Cerebellar nuclear complex (tissue), 1 donor: ENCODE results near the gene GSK3A.

Source experiments
- DNase-seq, 2 experiments: peaks; one replicate each; lab custom pipeline; 2025; lab: John Stamatoyannopoulos, UW

GSK3A gene

DNA sequence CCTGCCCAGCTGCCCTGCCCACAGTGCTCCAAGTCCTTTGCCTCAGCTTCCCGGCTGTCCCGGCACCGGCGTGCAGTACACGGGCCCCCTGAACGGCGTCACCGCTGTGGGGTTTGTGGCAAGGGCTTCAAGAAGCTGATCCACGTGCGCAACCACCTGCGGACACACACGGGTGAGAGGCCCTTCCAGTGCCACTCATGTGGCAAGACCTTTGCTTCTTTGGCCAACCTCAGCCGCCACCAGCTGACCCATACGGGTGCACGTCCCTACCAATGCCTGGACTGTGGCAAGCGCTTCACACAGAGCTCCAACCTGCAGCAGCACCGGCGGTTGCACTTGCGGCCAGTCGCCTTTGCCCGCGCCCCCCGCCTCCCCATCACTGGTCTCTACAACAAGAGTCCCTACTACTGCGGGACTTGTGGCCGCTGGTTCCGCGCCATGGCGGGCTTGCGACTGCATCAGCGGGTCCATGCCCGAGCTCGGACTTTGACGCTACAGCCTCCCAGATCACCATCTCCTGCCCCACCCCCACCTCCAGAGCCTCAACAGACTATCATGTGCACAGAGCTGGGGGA is 16.6 kb downstream of the GSK3A start:
- no peak for DNase-seq

DNA sequence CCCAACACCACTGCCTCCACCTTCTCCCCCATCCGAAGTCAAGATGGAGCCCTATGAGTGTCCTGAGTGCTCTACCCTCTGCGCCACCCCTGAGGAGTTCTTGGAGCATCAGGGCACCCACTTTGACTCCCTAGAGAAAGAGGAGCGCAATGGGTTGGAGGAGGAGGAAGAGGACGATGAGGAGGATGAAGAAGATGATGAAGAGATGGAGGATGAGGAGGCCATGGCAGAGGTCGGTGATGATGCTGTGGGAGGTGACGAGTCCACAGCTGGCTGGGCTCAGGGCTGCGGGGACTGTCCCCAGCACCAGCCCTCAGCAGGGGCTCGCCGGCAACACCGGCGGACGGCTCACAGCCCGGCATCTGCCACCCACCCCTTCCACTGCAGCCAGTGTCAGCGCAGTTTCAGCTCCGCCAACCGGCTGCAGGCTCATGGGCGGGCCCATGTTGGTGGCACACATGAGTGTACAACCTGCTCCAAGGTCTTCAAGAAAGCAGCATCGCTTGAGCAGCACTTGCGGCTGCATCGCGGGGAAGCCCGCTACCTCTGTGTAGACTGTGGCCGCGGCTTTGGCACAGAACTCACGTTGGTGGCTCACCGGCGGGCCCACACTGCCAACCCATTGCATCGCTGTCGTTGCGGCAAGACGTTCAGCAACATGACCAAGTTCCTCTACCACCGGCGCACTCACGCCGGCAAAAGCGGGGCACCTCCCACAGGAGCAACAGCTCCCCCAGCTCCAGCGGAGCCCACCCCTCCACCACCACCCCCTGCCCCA is 17.3 kb downstream of the GSK3A start:
- no peak for DNase-seq

DNA sequence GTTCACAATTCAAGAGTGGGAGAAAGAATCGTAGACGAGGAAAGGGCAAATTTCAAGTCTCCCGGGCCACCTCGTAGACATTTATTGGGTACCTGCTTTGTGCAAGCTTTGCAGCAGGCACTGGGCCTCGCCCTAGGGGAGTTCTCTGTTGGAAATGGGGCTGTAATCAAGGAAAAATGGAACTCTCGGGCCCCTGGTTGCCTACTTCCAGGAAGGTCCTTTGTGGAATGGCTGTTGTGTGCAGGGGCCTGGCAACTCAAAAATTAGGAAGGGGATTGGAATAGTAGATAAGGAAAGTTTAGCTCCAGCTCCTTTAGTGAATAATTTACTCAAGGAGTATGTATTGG is 21.7 kb downstream of the GSK3A start:
- no peak for DNase-seq

DNA sequence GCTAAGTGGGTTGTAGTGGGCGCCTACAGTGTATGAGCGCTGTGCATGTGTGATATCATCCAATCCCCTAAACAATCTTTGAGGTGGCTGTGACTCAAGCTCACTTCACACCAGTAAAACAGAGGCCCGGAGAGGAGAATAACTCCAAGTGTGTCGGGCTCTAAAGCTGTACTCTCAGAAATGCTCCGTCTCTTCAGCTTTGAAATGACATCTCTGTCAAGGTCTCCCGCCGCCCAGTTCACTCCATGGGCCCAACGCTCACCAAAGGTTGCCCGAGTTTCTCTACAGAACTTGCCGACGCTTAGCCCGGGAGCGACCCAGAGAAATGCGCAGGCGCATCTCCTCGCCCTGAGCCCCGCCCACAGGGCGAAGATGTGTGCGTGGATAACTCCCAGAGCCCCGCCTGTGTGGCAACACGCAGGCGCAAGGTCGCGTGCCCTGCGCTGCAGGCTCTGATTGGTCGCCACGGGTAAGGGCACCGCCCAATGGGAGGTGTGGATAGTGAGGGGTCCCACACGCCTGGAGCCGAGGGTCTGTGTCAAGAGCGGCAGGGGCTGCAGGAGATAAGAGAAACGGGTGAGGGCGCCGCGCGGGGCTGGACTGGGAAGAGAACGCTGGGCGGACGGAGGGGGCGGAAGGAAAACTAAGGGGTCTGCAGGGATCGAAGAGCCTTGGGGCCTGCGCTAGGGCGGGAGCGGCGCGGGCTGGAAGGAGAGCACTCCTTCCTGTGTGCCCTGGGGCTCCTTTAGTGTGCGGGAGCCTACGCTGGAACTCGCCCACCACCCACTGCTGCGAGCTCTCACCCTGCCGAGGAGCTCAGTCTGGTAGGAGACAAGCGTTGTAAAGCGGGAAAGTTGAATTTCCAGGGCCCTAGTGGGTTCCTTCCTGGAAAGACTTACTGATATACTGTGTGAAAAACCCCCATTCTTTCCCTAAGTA is 22.3 kb downstream of the GSK3A start, which contains the start of gene ZNF526:
TSS of gene ZNF526 (plus strand) at position 501 of the 939 bp plus-strand sequence. CDS start 4,092 bp downstream, outside the sequence.
- peak; percentile 87 to 97 for DNase-seq

DNA sequence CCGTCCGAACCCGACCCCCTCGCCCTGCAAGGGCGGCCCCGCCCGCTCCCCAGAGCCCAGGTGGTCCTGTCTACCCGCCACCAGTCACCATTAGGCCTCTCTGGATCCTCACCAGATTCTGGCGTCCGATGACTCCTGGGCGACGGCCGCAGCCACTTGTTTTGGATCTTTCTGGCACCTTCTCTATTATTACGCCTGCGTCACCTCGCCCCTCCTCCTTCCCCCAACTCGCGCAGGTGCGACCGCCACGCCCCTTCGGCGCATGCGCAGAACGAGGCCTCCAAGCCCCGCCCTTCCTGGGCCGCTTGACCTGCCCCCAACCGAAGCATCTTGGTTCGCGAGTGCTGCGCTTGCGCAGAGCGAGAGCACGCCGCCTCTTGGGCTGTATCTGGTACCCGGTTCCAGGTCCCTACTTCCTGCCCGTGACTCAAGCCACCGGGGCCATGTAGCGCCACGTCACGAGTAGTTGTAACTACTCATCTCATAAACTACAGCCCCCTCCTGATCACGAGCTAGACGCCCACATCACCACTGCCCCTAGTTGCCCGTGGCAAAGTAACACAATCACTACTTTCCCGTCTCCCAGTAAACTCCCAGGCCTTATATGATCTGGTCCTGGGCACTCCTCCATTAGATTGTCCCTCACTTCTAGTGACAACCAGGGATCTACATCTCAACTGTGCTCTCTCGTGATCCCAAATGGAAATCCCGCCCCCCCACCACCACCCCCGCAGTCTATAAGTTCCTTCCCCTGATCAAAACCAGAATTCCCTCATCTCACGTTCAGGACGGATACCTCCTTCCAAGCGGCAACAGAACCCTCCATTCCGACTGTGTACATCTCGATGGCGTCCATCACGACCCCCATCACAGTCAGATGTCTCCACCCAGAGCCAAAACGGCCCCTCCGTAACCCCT is 24.6 kb downstream of the GSK3A start, which contains the start of gene DEDD2:
TSS of gene DEDD2 (minus strand) at position 158 of the 918 bp plus-strand sequence. CDS start 670 bp downstream, outside the sequence.
- DNase-seq, result peak; percentile 78 to 93

DNA sequence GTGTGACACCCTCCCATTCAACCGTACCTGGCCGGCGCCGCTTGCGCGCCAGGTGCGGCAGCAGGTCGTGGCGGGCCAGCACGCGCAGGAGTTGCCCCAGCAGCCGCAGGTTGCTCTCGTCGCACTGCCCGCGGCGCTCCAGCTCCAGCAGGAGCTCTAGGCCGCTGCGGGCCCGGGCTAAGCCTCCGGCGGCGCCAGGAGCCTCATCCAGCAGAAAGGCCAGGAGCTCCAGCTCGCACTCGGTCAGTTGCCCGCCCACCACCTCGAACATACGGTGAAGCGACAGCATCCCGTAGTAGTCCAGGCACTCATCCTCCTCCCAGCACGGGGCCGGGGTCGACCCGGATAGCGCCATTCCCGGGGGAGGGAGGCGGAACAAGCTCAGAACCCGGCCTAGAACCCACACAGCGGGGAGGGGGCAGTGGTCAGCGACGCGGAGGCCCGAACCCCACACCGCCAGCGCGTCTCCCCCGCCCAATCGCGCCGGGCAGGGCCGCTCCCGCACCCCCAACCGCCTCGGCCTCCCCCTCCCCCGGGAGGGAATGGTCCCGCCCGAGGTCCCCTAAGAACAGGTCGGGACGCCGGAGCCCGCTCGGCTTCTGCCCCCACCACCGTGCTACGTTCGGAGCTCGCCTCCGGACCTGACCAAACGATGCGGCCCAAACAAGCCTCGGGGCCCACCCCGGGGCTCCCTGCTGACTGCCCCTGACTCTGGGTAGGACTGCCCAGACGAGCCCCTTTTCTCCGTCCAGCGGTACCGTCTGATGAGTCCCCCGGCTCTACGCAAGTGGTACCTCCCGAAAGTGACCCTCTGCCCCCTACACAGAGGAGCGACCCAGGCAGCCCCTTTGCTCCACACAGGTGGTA is 25.5 kb downstream of the GSK3A start:
- no peak for DNase-seq

DNA sequence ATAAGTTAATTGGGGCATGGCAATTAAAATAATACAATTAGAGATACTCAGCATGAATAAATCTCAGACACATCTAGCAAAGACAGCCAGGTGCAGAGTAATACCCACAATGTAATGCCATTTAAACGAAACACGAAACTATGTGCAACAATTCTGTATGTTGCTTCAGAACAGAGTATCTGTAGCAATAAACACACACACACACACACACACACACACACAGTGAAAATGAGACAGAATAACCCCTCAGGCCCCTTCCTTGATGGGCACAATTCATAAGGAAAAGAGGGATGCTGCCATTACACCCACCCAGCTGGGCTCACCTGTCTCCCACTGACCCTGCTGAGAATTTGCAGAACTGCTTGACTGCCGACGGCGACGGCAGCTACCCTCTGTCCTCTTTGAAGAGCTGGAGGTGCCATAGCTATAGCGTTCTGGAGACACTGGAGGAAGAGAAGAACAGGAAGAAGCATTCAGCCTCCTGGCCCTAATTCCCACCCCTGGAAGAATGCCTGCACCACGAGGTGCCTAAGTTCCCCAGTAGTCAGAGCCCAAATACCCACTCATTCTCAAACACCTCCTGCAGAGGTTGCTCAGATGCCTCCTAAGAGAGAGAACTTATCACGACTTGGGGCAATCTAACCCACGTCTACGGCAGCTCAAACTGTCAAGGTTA is 27.5 kb downstream of the GSK3A start:
- DNase-seq, result no peak

DNA sequence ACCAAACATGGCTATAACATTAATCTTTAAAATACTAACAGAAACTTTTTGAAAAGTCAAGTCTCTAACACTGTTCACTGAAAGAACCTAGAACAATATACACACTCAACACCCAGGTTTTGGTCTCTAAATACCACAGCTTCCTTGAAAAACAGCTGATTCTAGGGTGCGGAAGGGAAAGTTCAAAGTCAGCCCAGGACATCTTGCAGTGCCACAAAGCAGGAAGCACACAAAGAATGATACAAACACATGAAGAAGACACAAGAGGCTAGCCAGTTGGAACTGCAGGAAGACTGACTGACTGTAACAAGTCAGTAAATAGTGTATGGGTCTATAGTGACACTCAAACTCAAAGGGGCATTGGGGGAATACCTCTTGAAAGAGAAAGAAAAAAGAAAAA is 29.5 kb downstream of the GSK3A start:
- DNase-seq, result no peak

DNA sequence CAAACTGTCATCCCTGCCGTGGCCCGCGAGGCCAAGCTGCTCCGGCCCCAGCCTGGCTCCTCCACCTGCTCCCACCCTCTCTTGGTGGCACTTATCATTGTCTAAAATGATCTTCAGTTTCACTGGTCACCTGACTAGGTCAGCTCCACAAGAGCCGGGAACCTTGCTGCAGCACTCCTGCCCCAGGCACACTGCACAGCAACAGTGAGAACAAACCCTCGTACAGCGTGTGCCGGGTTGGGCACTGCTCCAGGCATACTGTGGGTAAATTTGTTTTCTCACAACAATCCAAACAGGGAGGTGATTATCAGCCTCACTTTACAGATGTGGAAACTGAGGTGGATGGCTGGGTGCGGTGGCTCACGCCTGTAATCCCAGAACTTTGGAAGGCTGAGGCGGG is 33.8 kb downstream of the GSK3A start:
- DNase-seq, result no peak

DNA sequence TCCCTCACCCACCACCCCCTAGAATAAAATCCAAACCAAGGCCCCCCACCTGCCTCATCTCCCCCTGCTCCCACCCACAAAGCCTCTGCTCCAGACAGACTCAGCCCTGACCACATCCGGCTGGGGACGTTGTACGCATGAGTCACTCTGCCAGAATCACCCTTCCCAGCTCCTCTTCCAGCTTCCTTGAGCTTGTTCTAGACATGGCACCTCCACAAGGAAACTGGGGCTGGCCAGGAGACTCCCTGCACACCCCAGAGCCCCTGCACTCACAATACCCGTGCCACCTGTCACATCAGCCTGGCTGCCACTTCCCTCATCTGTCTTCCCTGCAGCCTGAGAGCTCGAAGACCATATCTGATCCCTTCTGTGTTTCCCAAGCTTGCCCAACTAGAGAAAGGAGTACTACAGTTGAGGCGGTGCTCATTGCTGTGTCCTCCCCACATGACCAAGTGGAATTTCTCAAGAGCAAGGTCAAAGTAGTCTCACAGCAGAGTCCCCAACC is 34.6 kb downstream of the GSK3A start:
- DNase-seq, result no peak

DNA sequence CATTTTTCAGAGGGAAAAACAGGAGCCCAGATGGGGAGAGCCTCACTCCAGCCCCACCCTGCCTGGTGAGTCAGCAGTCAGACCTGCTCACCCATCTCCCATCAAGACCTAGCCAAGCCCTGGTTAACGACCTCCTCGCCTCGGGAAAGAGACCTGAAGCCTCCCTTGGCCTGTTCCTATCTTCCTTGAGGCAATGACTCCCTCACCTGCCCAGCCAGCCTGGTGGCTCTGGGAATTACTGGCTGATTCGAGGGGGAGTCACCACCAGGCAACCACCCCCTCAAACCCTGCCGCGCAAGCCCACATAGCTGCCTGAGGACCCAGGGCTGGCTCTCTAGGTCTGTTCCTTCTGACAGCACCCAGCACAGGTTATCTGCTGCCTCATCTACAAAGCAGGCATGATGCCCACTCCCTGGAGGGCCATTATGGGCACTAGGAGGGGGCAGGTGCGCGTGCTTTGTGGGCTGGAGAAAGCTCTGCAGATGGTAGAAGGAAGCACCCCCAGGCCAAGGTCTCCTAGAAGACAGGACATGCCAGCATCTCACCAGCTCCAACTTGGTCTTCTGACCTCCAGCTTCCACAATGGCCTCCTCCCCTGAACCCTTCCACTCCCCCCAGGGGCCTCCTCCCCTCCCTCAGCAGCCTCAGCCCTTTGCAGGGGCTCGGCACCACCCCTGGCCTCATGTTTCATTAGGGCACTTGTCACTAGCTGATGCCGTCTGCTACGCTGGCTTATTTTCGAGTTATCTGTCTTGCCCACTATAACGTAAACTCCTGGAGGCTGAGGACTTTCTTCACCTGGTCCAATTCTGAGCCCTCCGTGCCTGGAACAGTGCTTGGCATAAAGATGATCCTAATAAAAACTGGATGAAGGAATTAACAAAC is 35.3 kb downstream of the GSK3A start:
- DNase-seq, result no peak

DNA sequence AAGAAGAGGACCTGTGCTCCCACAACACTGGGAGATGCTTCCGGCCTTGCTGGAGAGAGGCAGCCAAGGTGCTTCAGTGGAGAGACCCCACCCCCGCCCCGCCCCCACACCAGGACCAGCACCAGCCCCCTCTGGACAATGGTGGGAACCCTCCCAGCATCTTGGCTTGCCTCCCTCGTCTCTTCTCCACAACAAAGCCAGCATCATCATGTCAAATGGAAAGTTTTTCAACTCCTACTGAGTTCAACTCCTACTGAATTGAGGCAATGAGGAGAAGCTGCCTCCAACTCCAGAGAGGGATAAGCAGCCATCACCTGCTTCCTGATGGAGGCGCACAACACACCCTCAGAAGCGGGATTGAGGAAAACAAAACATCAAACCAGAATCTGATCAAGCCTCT is 37.7 kb downstream of the GSK3A start:
- no peak for DNase-seq

DNA sequence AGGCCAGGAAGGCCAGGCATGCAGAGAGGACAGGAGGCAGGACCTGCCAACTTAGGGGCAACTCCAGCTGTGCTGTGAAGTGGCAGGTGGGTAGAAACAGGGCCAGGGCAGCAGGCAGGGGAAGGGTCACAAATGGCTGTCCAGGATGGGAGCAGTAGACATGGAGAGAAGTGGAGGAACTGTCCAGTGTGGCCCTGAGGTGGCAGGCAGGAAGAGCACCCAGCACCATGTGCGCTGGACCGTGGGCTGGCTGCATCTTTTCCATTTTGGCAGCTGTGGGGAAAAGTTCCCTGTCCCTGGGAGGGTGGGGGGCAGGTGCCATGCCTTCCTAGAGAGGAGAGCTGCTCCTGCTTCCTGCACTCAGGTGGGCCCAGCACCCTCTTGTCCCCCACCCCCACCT is 38.7 kb downstream of the GSK3A start:
- no peak for DNase-seq

DNA sequence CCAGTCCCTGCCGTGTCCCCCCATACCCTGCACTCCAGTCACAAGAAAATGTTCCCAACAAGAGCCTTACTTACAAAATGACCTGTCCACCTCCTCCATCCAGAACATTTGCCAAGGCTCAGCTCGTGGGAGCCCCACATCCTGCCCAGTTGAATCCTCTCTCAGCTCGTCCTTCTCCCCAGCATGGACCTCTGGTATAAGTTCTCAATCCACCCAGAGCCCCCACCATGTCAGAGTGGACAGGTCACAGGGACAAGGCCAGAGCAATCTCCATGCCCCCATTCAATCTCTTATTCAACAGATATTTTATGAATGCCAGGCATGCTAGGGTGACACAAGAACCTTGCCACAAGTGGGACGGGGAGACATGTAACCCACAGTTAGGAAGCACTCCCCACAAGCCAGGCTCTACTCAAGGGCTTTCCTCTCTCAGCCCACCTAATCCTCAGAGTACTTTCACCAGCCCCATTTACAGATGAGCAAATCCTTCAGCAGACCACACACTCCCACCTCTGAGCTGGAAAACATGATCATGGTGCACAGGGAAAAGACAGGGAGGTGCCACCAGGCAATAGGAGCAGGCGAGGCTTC is 40.0 kb downstream of the GSK3A start:
- DNase-seq, result no peak

DNA sequence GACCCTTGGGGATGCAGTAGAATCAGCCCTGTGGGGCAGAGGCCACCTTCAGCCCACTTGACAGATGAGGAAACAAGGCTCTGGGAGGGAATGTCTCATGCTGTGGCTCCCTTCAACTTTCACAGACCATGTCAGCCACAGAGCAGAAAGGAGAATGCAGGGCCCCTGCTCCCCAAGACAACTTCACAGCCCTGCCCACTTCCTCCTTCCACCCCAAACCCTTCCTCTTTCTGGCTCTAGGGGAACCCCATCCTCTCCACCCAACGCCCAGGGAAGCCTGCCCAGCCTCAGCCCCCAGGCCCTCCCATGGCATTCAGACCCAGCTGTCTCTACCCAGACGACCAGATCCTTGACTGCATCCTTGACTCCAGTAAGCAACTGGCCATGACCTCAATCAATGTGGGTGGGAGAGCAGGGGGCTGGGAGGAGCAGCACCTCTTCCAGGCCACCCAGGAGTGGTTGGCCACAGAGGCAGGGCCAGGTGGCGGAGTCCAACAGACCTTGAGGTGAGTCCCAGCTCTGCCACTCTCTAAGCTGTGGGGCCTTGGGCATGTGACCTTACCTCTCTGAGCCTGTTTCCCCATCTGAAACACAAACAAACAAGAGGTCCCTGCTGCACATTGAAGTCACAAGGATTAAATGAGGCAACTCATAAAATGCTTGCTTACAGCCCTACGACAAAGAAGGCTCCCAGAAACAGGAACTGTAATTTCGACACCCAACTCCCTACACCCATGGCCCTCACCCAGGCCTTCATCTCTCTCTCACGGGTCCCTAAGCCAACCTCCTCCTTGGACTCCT is 40.7 kb downstream of the GSK3A start:
- no peak for DNase-seq

DNA sequence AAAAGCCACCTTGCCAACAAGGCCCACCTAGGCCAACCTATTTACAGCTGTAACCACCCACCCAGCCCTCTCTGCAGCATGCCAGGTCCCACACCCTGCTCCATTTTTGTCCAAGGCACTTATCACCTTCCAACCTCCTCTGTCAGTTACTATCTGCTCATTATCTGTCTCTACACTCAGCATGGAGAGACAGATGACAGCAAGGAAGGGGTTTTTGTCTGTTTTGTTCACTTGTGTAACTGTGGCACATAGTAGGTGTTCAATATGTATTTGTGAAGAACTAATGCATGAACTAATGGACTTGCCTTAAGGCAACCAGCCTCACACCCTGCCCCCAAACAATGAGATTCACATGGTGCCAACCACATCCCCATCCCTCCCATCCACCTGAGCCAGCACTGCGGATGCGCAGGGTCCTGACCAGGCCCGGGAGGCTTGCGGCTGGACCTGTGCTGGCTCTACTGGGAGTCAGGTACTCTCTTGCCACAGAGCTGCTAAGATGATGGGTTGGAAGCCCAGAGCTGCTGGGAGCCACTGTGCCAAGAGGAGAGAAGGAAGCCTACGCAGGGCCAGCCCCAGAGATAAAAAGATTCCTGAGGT is 42.2 kb downstream of the GSK3A start:
- DNase-seq, result no peak
